PC-3 (cell line): ENCODE results near the gene CNTNAP2.

Experiments used
- CTCF ChIP-seq: fragments of 300-600 bp; sonication (generic); conservative IDR thresholded peaks from 2 replicates; pipeline ENCODE4 v1.5.1; 2017; ENCODE audit warnings: antibody characterized with exemption, low read depth, mild to moderate bottlenecking, low read length
- EZH2 ChIP-seq: fragments of 300-600 bp; sonication (generic); IDR thresholded peaks from one replicate; pipeline ENCODE4 v1.6.1; 2017; ENCODE audit warnings: antibody characterized with exemption, mild to moderate bottlenecking, low read length; ENCODE audit not compliant: unreplicated experiment
- EZH2phosphoT487 ChIP-seq: fragments of 300-600 bp; sonication (generic); IDR thresholded peaks from 2 replicates; pipeline ENCODE4 v1.6.1; 2018; ENCODE audit warnings: mild to moderate bottlenecking, antibody characterized with exemption, low read length, borderline replicate concordance

GRCh38 chr7:148045521-148045920 is 1928.9 kb downstream of the CNTNAP2 start:
- no peak for TF ChIP-seq CTCF
- no peak for TF ChIP-seq EZH2phosphoT487
- no peak for TF ChIP-seq EZH2
